GM10266 (cell line): ENCODE results near the gene CLIC3.
A peak's percentile ranks its signal among the peaks of the same experiment; 100 is the strongest.
"Not testable (repeated sequence)": the region's sequence is repeated elsewhere in the genome, so short reads cannot be mapped to it uniquely, and the experiment has no call there.

Experiments used
- DNase-seq: peaks from one replicate; pipeline ENCODE4 v3.0.0; 2012; ENCODE audit errors: extremely low spot score
- TF ChIP-seq, protein P1 (sequence below): IDR thresholded peaks from 2 replicates; pipeline ENCODE4 v1.5.1; 2012; ENCODE audit warnings: mild to moderate bottlenecking, low read depth; ENCODE audit not compliant: control insufficient read depth, insufficient read depth; ENCODE audit errors: missing control alignments

CLIC3 gene

DNA sequence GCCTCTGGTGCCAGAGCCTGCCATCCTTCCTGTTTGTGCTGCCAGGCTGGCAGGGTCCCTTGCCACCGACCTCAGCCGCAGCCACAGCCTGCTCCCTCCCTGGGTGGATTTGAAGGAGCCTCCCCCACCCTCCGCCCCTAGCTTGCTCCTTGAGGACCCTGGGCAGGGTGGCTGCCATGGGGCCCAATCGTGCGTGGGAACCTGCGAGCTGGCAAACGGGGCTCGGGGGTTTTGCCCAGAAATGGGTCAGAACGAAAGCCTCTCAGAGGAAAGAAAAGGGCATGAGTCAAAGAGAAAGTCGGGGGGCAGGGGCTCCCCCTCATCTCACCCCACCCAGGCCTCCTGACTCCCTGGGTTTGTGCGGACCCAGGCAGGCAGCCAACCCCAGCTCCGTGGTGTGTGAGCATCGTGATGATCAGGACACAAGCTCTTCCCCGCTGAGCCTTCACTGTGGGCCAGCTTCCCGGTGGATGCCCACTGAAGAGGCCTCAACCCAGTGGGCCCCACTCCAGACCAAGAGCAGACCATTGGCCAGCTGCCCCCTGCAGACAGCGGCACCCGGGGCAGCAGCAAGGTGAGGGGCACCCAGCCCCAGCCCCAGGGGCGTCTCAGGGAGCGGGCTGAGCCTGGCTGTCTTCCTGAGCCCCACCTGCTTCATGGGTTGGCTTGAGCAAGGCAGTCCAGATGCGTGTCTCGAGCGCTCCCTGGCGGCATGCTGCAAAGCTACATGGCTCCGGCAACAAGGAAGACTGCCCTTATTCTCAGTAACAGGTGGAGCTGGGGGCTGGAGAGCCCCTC, 38.5 kb upstream of the CLIC3 start:
- peak; percentile 95 for DNase-seq
- TF ChIP-seq, protein P1, sequence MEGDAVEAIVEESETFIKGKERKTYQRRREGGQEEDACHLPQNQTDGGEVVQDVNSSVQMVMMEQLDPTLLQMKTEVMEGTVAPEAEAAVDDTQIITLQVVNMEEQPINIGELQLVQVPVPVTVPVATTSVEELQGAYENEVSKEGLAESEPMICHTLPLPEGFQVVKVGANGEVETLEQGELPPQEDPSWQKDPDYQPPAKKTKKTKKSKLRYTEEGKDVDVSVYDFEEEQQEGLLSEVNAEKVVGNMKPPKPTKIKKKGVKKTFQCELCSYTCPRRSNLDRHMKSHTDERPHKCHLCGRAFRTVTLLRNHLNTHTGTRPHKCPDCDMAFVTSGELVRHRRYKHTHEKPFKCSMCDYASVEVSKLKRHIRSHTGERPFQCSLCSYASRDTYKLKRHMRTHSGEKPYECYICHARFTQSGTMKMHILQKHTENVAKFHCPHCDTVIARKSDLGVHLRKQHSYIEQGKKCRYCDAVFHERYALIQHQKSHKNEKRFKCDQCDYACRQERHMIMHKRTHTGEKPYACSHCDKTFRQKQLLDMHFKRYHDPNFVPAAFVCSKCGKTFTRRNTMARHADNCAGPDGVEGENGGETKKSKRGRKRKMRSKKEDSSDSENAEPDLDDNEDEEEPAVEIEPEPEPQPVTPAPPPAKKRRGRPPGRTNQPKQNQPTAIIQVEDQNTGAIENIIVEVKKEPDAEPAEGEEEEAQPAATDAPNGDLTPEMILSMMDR: peak; percentile 97

- DNase-seq: no peak
- TF ChIP-seq, protein P1: no peak
Observed at GRCh38 chr9:137034039-137034708, 37.8 kb upstream of the CLIC3 start.

DNA sequence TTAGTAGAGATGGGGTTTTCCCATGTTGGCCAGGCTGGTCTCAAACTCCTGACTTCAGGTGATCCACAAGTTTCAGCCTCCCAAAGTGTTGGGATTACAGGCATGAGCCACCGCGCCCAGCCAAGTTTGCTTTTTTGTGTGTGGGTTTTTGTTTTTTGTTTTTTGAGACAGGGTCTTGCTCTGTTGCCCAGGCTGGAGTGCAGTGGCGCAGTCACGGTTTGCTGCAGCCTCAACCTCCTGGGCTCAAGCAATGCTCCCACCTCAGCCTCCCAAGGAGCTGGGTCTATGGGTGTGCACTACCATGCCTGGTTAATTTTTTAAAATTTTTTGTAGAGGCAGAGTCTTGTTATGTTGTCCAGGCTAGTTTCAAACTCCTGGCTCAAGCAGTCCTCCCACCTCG, 37.1 kb upstream of the CLIC3 start:
- not testable (repeated sequence) for DNase-seq

DNA sequence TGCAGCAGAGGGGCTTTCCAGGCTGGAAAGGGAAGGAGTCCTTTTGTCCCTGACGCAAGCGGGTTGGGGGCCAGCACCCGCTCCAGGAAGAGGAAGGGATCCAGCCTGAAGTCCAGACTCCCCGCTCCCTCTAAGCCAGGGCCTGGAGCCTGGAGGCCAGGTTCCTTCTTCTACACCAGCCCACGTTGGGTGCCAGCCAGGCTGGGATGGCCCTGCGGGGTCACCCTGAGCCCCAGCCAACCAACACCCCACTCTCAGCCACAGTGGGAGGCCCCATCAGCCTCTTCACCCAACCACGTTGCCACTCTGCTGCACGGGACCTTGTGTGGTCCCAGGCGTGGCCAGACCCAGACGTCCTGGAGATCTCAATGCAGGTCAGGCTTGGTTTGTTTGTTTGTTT, 36.5 kb upstream of the CLIC3 start:
- TF ChIP-seq, protein P1: no peak
- DNase-seq: no peak

- DNase-seq: no peak
- TF ChIP-seq, protein P1: no peak
Observed at GRCh38 chr9:137031904-137032640, 35.7 kb upstream of the CLIC3 start, which contains the start of gene FUT7. FUT7 (minus strand) TSS chr9:137032088; CDS start chr9:137031991, 97 bp downstream.

- no peak for DNase-seq
Observed at GRCh38 chr9:137030538-137031527, 34.5 kb upstream of the CLIC3 start.

More at GRCh38 chr9:137030538-137031527, 34.5 kb upstream of the CLIC3 start:
- TF ChIP-seq, protein P1: no peak
